ENCODE measurements around the gene GLO1.
A peak's percentile ranks its signal among the peaks of the same experiment; 100 is the strongest.

Gene GLO1

GRCh38 chr6:38658418-38659167 is 44.4 kb downstream of the GLO1 start:
- DNase-seq (ENCODE audit: low read depth) = no peak

- DNase-seq (ENCODE audit: low read depth) = no peak
Measured at GRCh38 chr6:38656896-38657295, 46.0 kb downstream of the GLO1 start.

- no peak for DNase-seq (ENCODE audit: low read depth)
Measured at GRCh38 chr6:38654263-38654662, 48.7 kb downstream of the GLO1 start.

- peak; percentile 27 for DNase-seq (ENCODE audit: low read depth)
Measured at GRCh38 chr6:38651121-38651784, 51.7 kb downstream of the GLO1 start.

GRCh38 chr6:38650207-38650752 is 52.7 kb downstream of the GLO1 start:
- no peak for DNase-seq (ENCODE audit: low read depth)

GRCh38 chr6:38649744-38650143 is 53.2 kb downstream of the GLO1 start:
- DNase-seq (ENCODE audit: low read depth) = no peak

GRCh38 chr6:38648629-38649028 is 54.3 kb downstream of the GLO1 start:
- no peak for DNase-seq (ENCODE audit: low read depth)

- DNase-seq (ENCODE audit: low read depth) = peak; percentile 12
Measured at GRCh38 chr6:38646166-38646878, 56.6 kb downstream of the GLO1 start.

- DNase-seq (ENCODE audit: low read depth) = no peak
Measured at GRCh38 chr6:38644951-38645350, 58.0 kb downstream of the GLO1 start.

- DNase-seq (ENCODE audit: low read depth) = no peak
Measured at GRCh38 chr6:38640216-38640909, 62.6 kb downstream of the GLO1 start.

- DNase-seq (ENCODE audit: low read depth) = peak; percentile 84
Measured at GRCh38 chr6:38639498-38640215, 63.3 kb downstream of the GLO1 start, which contains the start of gene BTBD9. TSS of gene BTBD9 (minus strand) at chr6:38639929.

GRCh38 chr6:38638941-38639497 is 63.9 kb downstream of the GLO1 start:
- DNase-seq (ENCODE audit: low read depth) = peak; percentile 52

- DNase-seq (ENCODE audit: low read depth) = no peak
Measured at GRCh38 chr6:38637756-38638155, 65.2 kb downstream of the GLO1 start.

- DNase-seq (ENCODE audit: low read depth) = no peak
Measured at GRCh38 chr6:38636027-38636426, 66.9 kb downstream of the GLO1 start.

- DNase-seq (ENCODE audit: low read depth) = peak; percentile 31
Measured at GRCh38 chr6:38634518-38634917, 68.4 kb downstream of the GLO1 start.

GRCh38 chr6:38632490-38632889 is 70.5 kb downstream of the GLO1 start:
- DNase-seq (ENCODE audit: low read depth) = no peak

- DNase-seq (ENCODE audit: low read depth) = no peak
Measured at GRCh38 chr6:38631186-38631783, 71.7 kb downstream of the GLO1 start.

Measured in iris pigment epithelial cell (primary cell).